ENCODE measurements around the gene INPP1.
A peak's percentile ranks its signal among the peaks of the same experiment; 100 is the strongest.

The INPP1 gene

DNA sequence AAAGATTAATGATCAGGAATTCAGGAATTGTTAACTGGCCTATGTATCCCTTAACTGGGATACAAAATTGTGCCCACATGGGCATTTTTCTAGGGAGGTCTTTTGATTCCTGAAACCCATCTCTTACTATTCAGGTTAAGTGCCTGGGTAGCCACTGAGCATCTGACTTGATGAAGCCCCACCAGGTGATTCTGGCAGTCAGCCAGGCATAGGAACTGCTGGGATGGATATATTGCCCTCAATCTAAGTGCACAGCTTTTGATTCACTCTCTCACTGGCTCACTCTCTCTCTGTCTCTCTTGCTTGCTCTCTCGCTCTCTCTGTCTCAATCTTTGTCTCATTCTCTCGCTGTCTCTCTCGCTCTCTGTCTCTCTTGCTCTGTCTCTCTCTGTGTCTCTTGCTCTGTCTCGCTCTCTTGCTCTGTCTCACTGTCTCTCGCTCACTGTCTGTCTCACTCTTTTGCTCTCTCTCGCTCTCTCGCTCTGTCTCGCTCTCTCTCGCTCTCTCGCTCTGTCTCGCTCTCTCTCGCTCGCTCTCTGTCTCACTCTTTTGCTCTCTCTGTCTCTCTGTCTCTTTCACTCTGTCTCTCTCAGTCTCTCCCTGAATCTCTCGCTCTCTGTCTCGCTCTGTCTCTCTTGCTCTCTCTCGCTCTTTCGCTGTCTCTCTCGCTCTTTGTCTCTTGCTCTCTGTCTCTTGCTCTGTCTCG lies 22.3 kb downstream of the INPP1 start:
- DNase-seq: no peak

DNA sequence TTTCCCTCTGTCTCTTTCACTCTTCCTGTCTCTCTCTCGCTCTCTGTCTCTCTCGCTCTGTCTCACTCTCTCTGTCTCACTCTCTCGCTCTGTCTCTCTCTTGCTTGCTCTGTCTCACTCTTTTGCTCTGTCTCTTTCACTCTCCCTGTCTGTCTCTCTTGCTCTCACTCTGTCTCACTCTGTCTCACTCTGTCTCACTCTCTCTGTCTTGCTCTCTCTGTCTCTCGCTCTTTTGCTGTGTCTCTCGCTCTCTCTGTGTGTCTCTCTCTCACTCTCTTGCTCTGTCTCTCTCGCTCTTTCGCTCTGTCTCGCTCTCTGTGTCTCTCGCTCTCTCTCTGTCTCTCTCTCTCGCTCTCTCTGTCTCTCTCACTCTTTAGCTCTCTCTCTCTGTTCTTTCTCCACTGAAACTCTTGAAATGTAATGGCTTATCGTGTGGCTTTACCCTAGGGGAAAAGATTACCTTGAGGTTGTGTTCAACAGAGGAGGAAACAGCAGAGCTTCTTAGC lies 22.9 kb downstream of the INPP1 start:
- no peak for DNase-seq

DNA sequence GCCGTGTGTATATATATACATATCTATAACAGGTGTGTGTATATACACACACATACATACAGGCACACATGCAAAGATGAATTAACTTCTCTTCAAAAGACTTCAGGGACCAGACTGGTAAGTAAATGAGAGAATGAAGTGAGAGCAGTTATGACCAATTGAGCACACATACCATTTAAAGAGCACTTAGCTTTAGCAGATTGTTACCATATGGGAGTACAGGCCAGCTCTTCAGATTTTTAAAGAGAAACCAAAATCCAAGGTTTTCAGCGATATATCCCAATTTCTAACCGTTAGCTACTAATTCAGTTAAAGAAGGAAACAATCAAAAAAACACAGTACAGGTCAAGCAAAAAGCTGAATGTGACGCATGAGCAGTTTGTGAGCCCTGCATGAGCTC lies 23.7 kb downstream of the INPP1 start:
- DNase-seq: peak; percentile 15

DNA sequence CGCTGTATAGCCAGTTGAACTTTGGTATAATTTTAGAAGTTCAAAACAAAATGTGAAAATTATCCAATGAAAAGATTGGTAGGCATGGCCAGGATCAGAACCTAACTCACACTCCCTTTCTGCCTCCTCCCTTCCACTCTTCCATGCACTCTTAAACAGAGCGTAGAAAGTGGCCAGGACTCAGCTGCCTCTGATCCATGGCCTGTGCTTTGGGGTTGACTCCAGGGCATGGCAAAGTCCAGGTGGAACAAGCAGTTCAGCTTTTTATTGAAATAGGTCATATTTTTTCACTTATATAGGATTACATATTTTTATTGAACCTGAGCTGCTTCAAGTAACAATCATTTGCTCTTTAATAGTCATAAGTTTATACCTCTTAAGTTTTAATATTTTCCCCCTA lies 26.2 kb downstream of the INPP1 start:
- DNase-seq: no peak

GRCh38 chr2:190376083-190376482 lies 32.7 kb downstream of the INPP1 start:
- DNase-seq: no peak

DNA sequence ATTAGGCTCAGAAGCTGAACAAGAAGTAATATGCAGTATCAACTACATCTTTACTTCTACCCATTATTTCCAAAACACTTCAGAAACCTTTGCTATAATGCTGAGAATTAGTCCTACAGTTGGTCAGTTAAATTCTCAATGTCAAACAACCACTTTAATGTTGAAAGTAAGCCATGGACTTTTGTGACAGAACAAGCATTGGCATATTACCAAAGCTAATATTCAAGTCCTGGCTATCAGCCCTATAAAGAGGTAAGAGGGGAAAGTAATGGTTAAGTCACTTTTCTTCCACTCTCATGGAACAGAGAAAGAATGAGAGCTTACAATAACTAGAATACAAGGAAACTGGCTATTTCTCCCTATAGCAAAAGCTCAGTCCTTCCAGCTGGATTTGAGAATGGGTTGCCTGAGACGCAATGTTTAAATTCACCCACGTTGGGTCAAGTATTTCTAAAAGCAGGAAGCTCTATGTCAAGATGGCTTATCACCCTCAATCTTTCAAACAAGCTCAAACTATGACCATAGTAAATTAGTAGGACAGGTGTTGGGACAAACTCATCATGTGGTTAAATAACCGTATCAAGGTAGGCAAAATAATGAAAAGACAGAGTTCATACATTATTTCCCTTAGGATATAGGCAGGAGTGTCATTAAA lies 33.3 kb downstream of the INPP1 start:
- peak; percentile 34 for DNase-seq

DNA sequence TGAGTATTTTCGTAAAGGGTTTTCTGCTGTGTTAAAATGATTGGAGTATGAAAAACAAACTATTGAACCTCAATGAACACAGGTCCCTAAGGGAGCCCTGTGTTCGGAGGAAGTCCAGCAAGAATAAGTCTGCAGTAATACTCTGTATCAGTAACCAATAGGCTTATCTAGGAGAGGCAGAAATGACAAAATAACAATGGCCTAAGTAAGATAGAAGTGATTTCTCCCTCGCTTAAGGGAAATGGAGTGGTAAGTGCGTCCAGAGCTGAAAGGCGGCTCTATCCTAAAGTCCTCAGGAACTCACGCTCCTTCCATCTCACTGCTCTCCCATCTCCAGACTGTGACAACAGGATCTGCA lies 35.5 kb downstream of the INPP1 start:
- no peak for DNase-seq

DNA sequence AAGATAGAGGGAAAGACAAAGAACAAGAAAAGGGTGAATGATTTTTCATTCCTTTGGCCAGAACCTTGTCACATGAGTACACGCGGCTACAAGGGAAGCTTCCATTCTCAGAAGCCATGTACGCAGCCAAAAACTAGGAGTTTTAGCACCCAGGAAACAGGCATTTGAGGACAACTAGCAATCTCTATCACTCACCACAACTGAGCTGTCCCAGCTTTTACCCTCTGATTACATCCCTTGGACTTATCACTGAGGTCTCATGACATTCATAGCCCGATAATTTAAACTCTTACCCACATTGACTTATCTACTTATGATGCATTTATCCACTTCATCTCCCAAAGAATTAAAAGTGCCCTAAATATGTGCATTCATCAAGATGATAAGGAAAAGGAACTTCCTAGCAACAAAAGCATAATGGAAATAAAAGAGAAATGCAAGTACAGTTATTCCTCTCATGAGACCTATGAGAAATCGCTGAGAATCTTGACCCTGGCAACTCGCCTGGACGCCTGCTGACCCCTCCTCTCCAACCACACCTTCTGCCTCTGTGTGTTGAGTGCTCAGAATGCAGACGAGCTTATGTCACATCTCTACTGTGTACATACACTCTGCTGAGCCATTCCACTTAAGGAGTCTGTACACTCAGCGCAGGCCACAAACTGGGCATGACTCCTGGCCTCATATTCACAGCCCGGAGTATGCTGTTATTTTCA lies 36.0 kb downstream of the INPP1 start:
- peak; percentile 77 for DNase-seq

DNA sequence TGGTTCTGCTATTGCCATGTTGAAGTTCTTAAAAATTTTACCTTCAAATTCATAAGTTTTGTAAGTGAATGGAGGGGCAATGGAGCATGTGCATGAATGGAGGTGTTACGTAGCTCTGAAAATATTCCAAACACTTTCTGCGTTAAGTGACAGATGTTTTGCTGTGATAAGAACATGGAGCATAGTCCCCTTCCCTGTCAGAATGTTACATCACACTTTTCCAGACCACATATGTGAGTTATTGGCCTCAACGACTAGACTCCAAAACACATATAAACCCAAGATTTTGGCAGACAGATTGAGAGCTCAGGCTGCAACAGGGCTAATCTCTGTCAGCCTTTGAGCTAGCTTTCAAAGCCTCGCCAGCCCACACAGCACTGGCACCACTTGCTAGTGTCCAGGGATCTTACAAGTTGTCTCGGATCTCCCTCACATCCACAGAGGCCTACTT lies 37.6 kb downstream of the INPP1 start:
- no peak for DNase-seq

- DNase-seq: peak; percentile 5
Observed at GRCh38 chr2:190382851-190383250, 39.5 kb downstream of the INPP1 start.

DNA sequence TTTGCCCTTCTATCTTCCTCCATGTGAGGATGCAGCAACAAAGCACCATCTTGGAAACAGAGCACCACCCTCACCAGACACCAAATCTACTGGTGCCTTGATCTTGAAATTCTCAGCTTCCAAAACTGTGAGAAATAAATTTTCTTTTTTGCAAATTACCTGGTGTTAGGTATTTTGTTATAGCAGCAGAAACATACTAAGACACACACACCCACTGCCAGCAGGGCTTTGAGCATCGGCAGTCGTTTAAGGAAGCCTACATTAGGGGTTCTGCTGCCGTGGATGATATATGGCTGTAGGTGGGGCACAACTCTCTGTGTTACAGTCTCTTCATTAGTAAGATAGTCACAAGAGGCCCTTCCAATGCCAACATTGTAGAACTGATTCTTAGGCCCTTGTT lies 44.0 kb downstream of the INPP1 start:
- DNase-seq: no peak

GRCh38 chr2:190396271-190396670 lies 52.9 kb downstream of the INPP1 start:
- DNase-seq: no peak

DNA sequence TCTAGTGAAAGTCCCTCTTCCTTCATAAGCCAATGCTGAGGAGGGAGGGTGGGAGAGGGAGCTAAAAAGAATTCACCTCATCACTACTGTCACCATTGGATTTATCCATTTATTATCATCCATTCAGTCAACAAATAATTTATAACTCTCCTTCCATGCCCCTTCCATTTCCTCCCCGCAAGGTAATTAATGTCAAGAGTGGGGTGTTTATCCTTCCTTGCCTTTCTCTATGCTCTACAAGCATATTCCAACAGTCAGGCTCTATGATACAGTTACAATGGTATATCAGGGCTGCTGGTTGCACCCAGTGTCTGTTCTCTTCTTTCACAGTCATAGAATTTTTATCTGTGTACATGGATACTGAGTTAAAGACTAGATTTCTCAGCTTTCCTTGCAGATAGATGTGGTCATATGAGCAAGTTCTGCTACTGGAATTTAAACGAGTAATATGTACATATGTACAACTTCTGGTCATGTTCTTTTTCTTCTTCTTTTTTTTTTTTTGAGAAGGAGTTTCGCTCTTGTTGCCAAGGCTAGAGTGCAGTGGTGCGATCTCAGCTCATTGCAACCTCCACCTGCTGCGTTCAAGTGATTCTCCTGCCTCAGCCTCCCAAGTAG lies 59.7 kb downstream of the INPP1 start:
- DNase-seq: no peak

DNA sequence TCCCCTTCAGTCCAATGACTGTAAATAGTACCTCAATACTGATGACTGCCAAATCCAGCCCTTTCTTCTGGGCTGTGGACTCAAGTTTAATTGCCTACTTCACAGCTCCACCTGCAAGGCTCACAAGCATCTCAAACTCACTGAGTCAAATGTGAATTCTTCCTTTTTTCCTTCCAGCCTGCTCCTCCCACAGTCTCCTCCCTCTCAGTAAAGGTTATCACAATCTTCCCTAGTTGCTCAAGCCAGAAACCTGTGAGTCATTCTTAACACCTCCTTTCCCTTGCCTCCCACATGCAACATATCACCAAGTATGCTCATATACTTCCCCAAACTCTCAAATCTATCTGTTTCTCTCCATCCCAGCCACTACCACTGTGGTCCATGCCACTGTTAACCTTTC lies 61.1 kb downstream of the INPP1 start:
- peak; percentile 59 for DNase-seq

DNA sequence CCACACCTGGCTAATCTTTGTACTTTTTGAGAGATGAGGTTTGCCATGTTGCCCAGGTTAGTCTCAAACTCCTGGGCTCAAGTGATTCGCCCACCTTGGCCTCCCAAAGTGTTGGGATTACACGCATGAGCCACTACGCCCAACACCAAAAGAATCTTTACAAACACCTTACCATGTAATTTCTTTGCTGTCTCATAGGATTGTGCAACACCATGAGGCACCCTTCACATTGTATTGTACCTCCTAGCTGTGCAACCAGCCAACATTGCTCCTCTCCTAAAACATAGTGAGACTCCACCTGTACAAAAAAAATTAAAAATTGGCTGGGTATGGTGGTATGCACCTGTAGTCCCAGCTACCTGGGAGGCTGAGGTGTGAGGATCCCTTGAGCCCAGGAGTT lies 61.7 kb downstream of the INPP1 start:
- DNase-seq: no peak

GRCh38 chr2:190405995-190406394 lies 62.6 kb downstream of the INPP1 start:
- no peak for DNase-seq

DNA sequence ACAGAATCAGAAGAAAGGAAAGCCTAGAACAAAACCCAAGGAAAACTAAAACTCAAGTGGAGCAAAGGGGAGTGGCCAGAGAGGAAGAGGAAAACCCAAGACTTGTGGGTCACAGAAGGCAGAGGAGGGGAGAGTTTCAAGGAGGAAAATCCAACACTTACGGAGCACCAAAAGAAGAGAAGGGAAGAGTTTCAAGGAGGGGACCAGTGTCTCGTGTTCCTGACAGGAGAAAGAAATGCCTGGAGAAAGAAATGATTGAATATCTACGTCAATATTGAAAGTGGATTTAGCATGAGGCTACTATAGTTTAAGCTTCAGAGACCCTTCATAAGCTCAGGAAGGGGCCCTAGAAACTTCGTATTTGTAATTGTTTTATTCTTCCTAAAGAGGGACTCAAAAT lies 63.4 kb downstream of the INPP1 start:
- no peak for DNase-seq

DNA sequence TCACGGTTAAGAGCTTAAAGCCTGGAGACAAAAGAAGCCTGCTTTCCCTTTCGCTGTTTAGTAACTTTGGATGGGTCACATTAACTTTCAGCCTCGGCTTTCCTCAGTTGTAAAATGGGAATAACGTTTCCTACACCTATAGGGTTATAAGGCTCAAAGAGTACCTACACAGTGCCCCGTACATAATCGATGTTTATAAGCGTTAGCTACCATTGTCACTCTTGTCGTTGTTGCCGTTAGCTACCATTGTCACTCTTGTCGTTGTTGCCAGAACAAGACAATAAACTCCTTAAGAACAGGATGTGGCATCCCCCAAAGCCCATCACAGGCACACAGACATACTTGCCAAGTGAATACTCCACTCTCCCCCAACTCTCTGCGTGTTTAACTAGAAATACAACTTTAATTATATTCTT lies 63.9 kb downstream of the INPP1 start:
- DNase-seq: peak; percentile 11

DNA sequence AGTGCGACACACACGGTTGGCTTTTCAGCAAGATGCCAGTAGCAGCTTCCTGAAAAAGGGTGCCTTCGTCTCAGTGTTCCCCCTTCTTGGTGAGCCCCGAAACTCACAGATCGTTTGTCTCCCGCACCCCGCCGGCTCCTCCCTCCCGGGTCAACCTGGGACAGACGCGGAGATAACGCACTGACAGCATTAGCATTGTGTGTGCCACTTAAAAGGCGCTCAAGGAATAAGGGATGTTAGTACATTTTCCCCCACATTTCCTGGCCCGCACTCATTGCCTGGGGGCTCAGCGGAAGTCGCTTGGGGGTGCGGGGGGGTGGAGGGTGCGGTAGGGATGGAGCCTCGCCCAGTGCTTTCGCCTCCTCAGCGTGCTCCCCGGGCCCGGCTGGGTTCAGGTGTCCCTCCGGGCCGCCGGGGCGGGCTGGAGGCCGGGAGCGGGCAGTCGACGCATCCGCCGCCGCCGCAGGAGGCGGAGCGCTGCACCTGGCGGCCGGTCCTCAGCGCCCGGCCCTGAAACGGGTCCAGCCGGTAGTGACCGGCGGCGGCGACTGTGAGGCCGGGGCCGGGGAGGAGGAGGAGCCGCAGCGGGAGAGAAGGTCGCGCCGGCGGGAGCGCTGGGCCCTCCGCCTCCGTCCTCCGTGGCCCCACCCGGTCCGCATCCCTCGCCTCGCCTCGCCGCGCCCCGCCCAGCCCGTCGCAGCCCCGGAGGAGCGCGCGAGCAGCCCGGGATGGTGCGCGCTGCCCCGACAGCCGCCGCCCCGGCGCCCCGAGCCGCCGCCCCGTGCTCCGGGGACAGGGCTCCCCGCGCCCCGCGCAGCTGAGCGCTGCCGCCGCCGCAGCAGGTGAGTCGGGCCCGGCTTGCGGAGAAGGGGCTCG lies 64.5 kb downstream of the INPP1 start, which contains the start of gene MFSD6:
MFSD6 (plus strand) TSS at position 694 of the 876 bp plus-strand sequence. CDS start 27,675 bp downstream, outside the sequence.
- DNase-seq: peak; percentile 25

- DNase-seq: peak; percentile 55
Observed at GRCh38 chr2:190408538-190409271, 65.3 kb downstream of the INPP1 start.

GRCh38 chr2:190409616-190410015 lies 66.2 kb downstream of the INPP1 start:
- no peak for DNase-seq

DNA sequence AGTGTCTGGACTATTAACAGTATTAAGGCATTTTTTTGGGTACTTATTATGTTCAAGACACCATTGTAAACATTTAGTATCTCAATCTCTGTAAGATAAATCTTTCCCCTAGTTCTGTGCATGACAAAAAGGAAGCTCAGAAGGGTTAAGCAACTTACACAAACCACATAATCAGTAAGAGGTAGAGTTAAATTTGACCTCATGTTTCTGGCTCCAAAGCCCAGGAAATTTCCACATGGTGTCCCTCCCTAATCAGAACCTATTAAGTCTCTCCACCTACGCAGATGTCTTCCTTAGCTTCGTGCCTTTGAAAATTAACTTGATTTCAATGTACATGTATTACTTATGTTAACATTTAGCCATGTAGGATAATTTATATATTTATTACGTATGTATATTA lies 66.8 kb downstream of the INPP1 start:
- no peak for DNase-seq

Data from DMS79 (cell line).